GM12878 (cell line): Measurements from ENCODE around the gene RAB2B. TPM values are rescaled to one million over a fixed set of nuclear protein-coding genes. Genes with fewer than 3 reads are reported as not detected.

Experiments used
- ASH2L ChIP-seq: fragments of 300-600, 200-600 bp; sonication (generic); IDR thresholded peaks from 2 replicates; pipeline ENCODE4 v1.6.1; 2017; ENCODE audit warnings: low read depth, mild to moderate bottlenecking, borderline replicate concordance
- ATF2 ChIP-seq: IDR thresholded peaks from 2 replicates; pipeline ENCODE4 v1.6.1; 2012; ENCODE audit warnings: low read length, inconsistent platforms
- BMI1 ChIP-seq: fragments of 450-650 bp; IDR thresholded peaks from 2 replicates; pipeline ENCODE4 v1.6.1; 2016; ENCODE audit warnings: mild to moderate bottlenecking, moderate library complexity, borderline replicate concordance
- BRCA1 ChIP-seq: IDR thresholded peaks from 2 replicates; pipeline ENCODE4 v1.6.1; 2011; ENCODE audit warnings: low read depth, low read length, improper control_type of control experiment
- CREB1 ChIP-seq: IDR thresholded peaks from 2 replicates; pipeline ENCODE4 v1.6.1; 2012; ENCODE audit warnings: low read depth, mild to moderate bottlenecking, inconsistent platforms
- DPF2 ChIP-seq: fragments of 450-650 bp; IDR thresholded peaks from 2 replicates; pipeline ENCODE4 v1.6.1; 2017; ENCODE audit warnings: mild to moderate bottlenecking
- EGR1 ChIP-seq, 2 experiments: IDR thresholded peaks; 1 replicate in 1 of 2; 2 replicates in 1 of 2; pipeline ENCODE4 v1.6.1; 2011 to 2012; ENCODE audit warnings: low read depth in 2 of 2, low read length in 2 of 2, borderline replicate concordance in 1 of 2, mild to moderate bottlenecking in 1 of 2, moderate library complexity in 1 of 2
- EP300 ChIP-seq, 2 experiments: fragments of 150-350 bp in 1 of 2; IDR thresholded peaks; 2 replicates each; pipeline ENCODE4 v1.6.1; 2011 to 2012; ENCODE audit warnings: low read depth in 2 of 2, low read length in 2 of 2, borderline replicate concordance in 1 of 2, improper control_type of control experiment in 1 of 2, inconsistent platforms in 1 of 2; ENCODE audit not compliant: control insufficient read depth in 1 of 2
- GABPA ChIP-seq: IDR thresholded peaks from 2 replicates; pipeline ENCODE4 v1.6.1; 2014; ENCODE audit warnings: antibody characterized with exemption, low read depth, mild to moderate bottlenecking, inconsistent platforms
- GATAD2B ChIP-seq: fragments of 450-650 bp; conservative IDR thresholded peaks from 2 replicates; pipeline ENCODE4 v1.6.1; 2017; ENCODE audit warnings: low read depth, mild to moderate bottlenecking, moderate library complexity
- HCFC1 ChIP-seq: fragments of 150-350 bp; IDR thresholded peaks from 2 replicates; pipeline ENCODE4 v1.6.1; 2014; ENCODE audit warnings: low read length
- HDAC6 ChIP-seq: fragments of 200-600 bp; sonication (generic); IDR thresholded peaks from one replicate; pipeline ENCODE4 v1.8.0; 2017; ENCODE audit warnings: antibody characterized with exemption; ENCODE audit not compliant: unreplicated experiment
- HSF1 ChIP-seq: fragments of 150-350 bp; IDR thresholded peaks from 2 replicates; pipeline ENCODE4 v1.6.1; 2014; ENCODE audit warnings: mild to moderate bottlenecking, low read depth, low read length
- IRF3 ChIP-seq: fragments of 450-650 bp; IDR thresholded peaks from 2 replicates; pipeline ENCODE4 v1.6.1; 2014; ENCODE audit warnings: mild to moderate bottlenecking
- IRF5 ChIP-seq: fragments of 450-650 bp; IDR thresholded peaks from 2 replicates; pipeline ENCODE4 v1.6.1; 2017; ENCODE audit warnings: borderline replicate concordance
- JUNB ChIP-seq: IDR thresholded peaks from 2 replicates; pipeline ENCODE4 v1.6.1; 2016; ENCODE audit warnings: antibody characterized with exemption, mild to moderate bottlenecking
- JUND ChIP-seq: IDR thresholded peaks from 2 replicates; pipeline ENCODE4 v1.6.1; 2012; ENCODE audit warnings: low read depth, mild to moderate bottlenecking, low read length, improper control_type of control experiment, moderate library complexity
- KAT2A ChIP-seq: conservative IDR thresholded peaks from 2 replicates; pipeline ENCODE4 v1.6.1; 2011; ENCODE audit warnings: low read depth, low read length; ENCODE audit not compliant: control insufficient read depth
- MYB ChIP-seq: fragments of 150-350 bp; IDR thresholded peaks from 2 replicates; pipeline ENCODE4 v1.6.1; 2014; ENCODE audit warnings: mild to moderate bottlenecking, low read depth, low read length, borderline replicate concordance
- POU2F2 ChIP-seq: IDR thresholded peaks from 3 replicates; pipeline ENCODE4 v1.6.1; 2011; ENCODE audit warnings: low read depth, mild to moderate bottlenecking, low read length, borderline replicate concordance
- RFX5 ChIP-seq: IDR thresholded peaks from 2 replicates; pipeline ENCODE4 v1.6.1; 2011; ENCODE audit warnings: low read depth, low read length, improper control_type of control experiment
- STAT3 ChIP-seq: IDR thresholded peaks from 2 replicates; pipeline ENCODE4 v1.6.1; 2011; ENCODE audit warnings: low read depth, low read length, improper control_type of control experiment
- TARDBP ChIP-seq: IDR thresholded peaks from 2 replicates; pipeline ENCODE4 v1.6.1; 2016; ENCODE audit warnings: borderline replicate concordance
- TCF7 ChIP-seq: IDR thresholded peaks from 2 replicates; pipeline ENCODE4 v1.6.1; 2014; ENCODE audit warnings: antibody characterized with exemption, borderline replicate concordance
- YY1 ChIP-seq: IDR thresholded peaks from 2 replicates; pipeline ENCODE4 v1.6.1; 2011; ENCODE audit warnings: low read depth, mild to moderate bottlenecking, low read length
- polyA plus RNA-seq, 11 experiments: library from polyadenylated mRNA; depleted of rRNA in 4 of 11; unstranded in 6 of 11; stranded (reverse) in 5 of 11; fragments of >200 nt; fragmentation: Nextera tagmentation in 4 of 11; fragmentation: Illumina TruSeq in 1 of 11; extraction: Ambion mirVana in 4 of 11; extraction: Trizol in 1 of 11; gene quantifications; 1 replicate in 1 of 11; 2 replicates in 10 of 11; pipeline versions ENCODE4 v1.2.1 to v1.2.3, GENCODE V29; 2011 to 2016; ENCODE audit warnings: inconsistent platforms in 2 of 11, missing spikeins in 2 of 11, low read depth in 1 of 11
- total RNA-seq, 4 experiments: library from RNA; depleted of rRNA in 3 of 4; stranded (reverse); fragments of >200 nt in 3 of 4; fragmentation: Illumina TruSeq in 1 of 4; extraction: Trizol in 1 of 4; gene quantifications; 2 replicates each; pipeline versions ENCODE4 v1.2.1 to v1.2.3, GENCODE V29; 2013 to 2021

RAB2B gene
- total and polyA plus RNA-seq, 10 of the 15 experiments (the other 5 are each of a cell fraction or from before 2014, with no cell fraction given): 5.6 to 45.1 (median 12.5) TPM

GRCh38 chr14:21476925-21477681, at the start of gene RAB2B, which contains the start of gene TOX4 (continued):
- TF ChIP-seq GABPA: peak; percentile 91
- no peak for TF ChIP-seq ATF2
- TF ChIP-seq KAT2A: no peak
- peak; percentile 73 for TF ChIP-seq HCFC1
- TF ChIP-seq ASH2L: 0 out of 2 replicates have a peak, but pooled peaks have one; percentile 40
- TF ChIP-seq POU2F2: no peak
- TF ChIP-seq HSF1: no peak
- no peak for TF ChIP-seq BRCA1
- no peak for TF ChIP-seq BMI1
- TF ChIP-seq JUNB: no peak
- peak; percentile 40; the same call in 1 of the 2 replicates for TF ChIP-seq DPF2
- no peak for TF ChIP-seq IRF5
- TF ChIP-seq STAT3: no peak
- no peak for TF ChIP-seq JUND
- no peak for TF ChIP-seq HDAC6
- TF ChIP-seq CREB1: peak; percentile 95
- TF ChIP-seq YY1: peak; percentile 74
- TF ChIP-seq MYB: no peak
- TF ChIP-seq EP300 (IDR thresholded peaks at IDR 0.05; ENCODE audit: borderline replicate concordance in 1 of 2, control insufficient read depth in 1 of 2, low read depth in 2 of 2, low read length in 2 of 2): peak in 1 of 2 experiments; percentile 46; a peak in 1 of 4 replicates
- 0 out of 2 replicates have a peak, but pooled peaks have one; percentile 20 for TF ChIP-seq TARDBP
- TF ChIP-seq IRF3: no peak
- TF ChIP-seq RFX5: peak; percentile 71
- TF ChIP-seq TCF7: no peak
- TF ChIP-seq EGR1 (IDR thresholded peaks at IDR 0.05; ENCODE audit: borderline replicate concordance in 1 of 2, low read depth in 2 of 2, low read length in 2 of 2): peak; percentile 37 to 87
- TF ChIP-seq GATAD2B: peak; percentile 59; the same call in 1 of the 2 replicates
